CD4-positive, alpha-beta T cell (primary cell): ENCODE measurements around the gene SH3RF3. TPM values are rescaled to one million over a fixed set of nuclear protein-coding genes. Genes with fewer than 3 reads are reported as not detected.

Experiments used
- ATAC-seq: fragments of 200-7000 bp; cut with Tn5 transposase; one replicate; pipeline ENCODE4 v1.10.0; 2022; ENCODE audit warnings: mild to moderate bottlenecking; ENCODE audit not compliant: poor library complexity
- CTCF ChIA-PET: fragments of 350-600 bp; sonication (Branson Sonifier 250); formaldehyde crosslinking; loops from one replicate; lab custom pipeline; 2021; ENCODE audit warnings: antibody characterized with exemption, inconsistent platforms; lab: Charles Lee
- POLR2A ChIA-PET: fragments of 350-600 bp; sonication (Branson Sonifier 250); formaldehyde crosslinking; loops from one replicate; lab custom pipeline; 2021; ENCODE audit warnings: antibody characterized with exemption, inconsistent platforms; lab: Charles Lee
- DNase-seq, 14 experiments: peaks; one replicate each; pipeline ENCODE4 v3.0.0-alpha.2; 2013 to 2020; ENCODE audit warnings: mixed read lengths in 2 of 14
- H3K27ac ChIP-seq, 2 donors: one replicate each; pipeline versions ENCODE4 v1.5.1 to v1.7.0; 2013; ENCODE audit warnings: low read length in 2 of 2, low read depth in 1 of 2, mild to moderate bottlenecking in 1 of 2
- H3K27me3 ChIP-seq, 2 experiments: 1 replicate in 1 of 2; 2 replicates in 1 of 2; pipeline versions ENCODE4 v1.6.1 to v1.7.0; 2013; ENCODE audit warnings: low read length in 2 of 2, control low read depth in 1 of 2, mild to moderate bottlenecking in 1 of 2, moderate library complexity in 1 of 2; ENCODE audit not compliant: insufficient read depth in 2 of 2, control insufficient read depth in 1 of 2
- H3K36me3 ChIP-seq: one replicate; pipeline ENCODE4 v1.6.1; 2013; ENCODE audit warnings: low read length, control low read depth; ENCODE audit not compliant: insufficient read depth
- H3K4me1 ChIP-seq: one replicate; pipeline ENCODE4 v1.6.1; 2013; ENCODE audit warnings: low read length, control low read depth; ENCODE audit not compliant: insufficient read depth
- H3K4me3 ChIP-seq: one replicate; pipeline ENCODE4 v1.5.1; 2013; ENCODE audit warnings: mild to moderate bottlenecking, low read length, moderate library complexity
- H3K9me3 ChIP-seq, 2 experiments: 1 replicate in 1 of 2; 2 replicates in 1 of 2; pipeline versions ENCODE4 v1.6.1 to v1.7.0; 2013; ENCODE audit warnings: low read length in 2 of 2, mild to moderate bottlenecking in 2 of 2, control low read depth in 1 of 2, moderate library complexity in 1 of 2; ENCODE audit not compliant: control insufficient read depth in 1 of 2, insufficient read depth in 1 of 2
- H3K27ac Mint-ChIP-seq: one replicate; pipeline ENCODE4 v1.8.0; 2020; ENCODE audit warnings: mixed read lengths
- H3K27me3 Mint-ChIP-seq: one replicate; pipeline ENCODE4 v1.8.0; 2021; ENCODE audit warnings: mixed read lengths
- H3K36me3 Mint-ChIP-seq: one replicate; pipeline ENCODE4 v1.8.0; 2021; ENCODE audit warnings: low read depth, mixed read lengths
- H3K4me1 Mint-ChIP-seq: one replicate; pipeline ENCODE4 v1.8.0; 2021; ENCODE audit warnings: low read depth, mixed read lengths
- H3K4me3 Mint-ChIP-seq: one replicate; pipeline ENCODE4 v1.8.0; 2020; ENCODE audit warnings: mild to moderate bottlenecking, mixed read lengths
- H3K9me3 Mint-ChIP-seq: one replicate; pipeline ENCODE4 v1.8.0; 2020; ENCODE audit warnings: mixed read lengths
- CTCF ChIP-seq: fragments of 200-600 bp; IDR thresholded peaks from one replicate; pipeline ENCODE4 v1.8.0; 2022; ENCODE audit warnings: antibody characterized with exemption, mild to moderate bottlenecking
- intact Hi-C, 2 experiments: fragments of 100-400 bp; cut with DNase I in 1 of 2; cut with micrococcal nuclease in 1 of 2; formaldehyde crosslinking; loops; one replicate each; pipeline versions ENCODE4 v1.15.1 to v1.9.0; 2023 to 2025; cut with DNase I, micrococcal nuclease
- total RNA-seq, 174 experiments: library from RNA in 2 of 174; stranded (reverse) in 2 of 174; gene quantifications; one replicate each; pipeline ENCODE4 v1.2.3 and lab custom pipeline; 2021 to 2026

SH3RF3 gene
- total RNA-seq, 2 experiments from 2014 or later = 5.2 to 5.9 TPM

DNA sequence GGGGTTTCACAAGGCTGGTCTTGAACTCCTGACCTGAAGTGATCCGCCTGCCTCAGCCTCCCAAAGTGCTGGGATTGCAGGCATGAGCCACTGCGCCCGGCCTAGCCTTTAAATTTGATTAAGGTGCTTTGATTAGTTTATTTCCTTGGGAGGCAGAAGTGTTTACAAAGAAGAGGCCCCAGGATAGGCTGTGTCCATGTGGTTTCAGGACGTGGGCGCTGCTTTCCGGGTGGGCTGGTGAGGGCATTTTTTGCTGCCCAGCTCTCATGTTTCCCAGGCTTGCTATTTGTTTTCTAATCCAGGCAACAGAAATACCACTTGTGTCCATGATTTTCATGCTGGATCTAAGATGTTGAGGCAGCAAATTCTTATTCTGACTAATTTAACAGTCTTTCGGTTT lies 124.2 kb downstream of the SH3RF3 start:
- Mint-ChIP-seq H3K9me3 (no peaks in the 10 kb centered on the region), H3K4me1 (peaks cover 19% of the 10 kb centered on the region), H3K27ac (no peak overlapping the region), H3K27me3 (no peaks in the 10 kb centered on the region), H3K36me3 (no peaks in the 10 kb centered on the region), H3K4me3 (no peak overlapping the region)
- Histone ChIP-seq H3K4me3 (no peak overlapping the region), H3K27me3 (peaks cover 0 to 2% of the 10 kb centered on the region in 2 experiments), H3K36me3 (no peaks in the 10 kb centered on the region), H3K27ac (no peak overlapping the region), H3K4me1 (no peaks in the 10 kb centered on the region), H3K9me3 (no peaks in the 10 kb centered on the region)
- ChIA-PET CTCF (no interaction called here), POLR2A (no interaction called here)
- no peak for DNase-seq
- no peak for TF ChIP-seq CTCF
- no peak for ATAC-seq
- intact Hi-C loops = no loop called here

- DNase-seq = peak in 1 of 14 experiments; percentile 15
- POLR2A ChIA-PET = no interaction called here
- Mint-ChIP-seq H3K9me3 (no peaks in the 10 kb centered on the region), H3K36me3 (no peaks in the 10 kb centered on the region), H3K27me3 (no peaks in the 10 kb centered on the region), H3K4me1 (peaks cover 19% of the 10 kb centered on the region), H3K27ac (no peak overlapping the region), H3K4me3 (no peak overlapping the region)
- intact Hi-C loops = no loop called here
- Histone ChIP-seq H3K4me1 (no peaks in the 10 kb centered on the region), H3K27me3 (no peaks in the 10 kb centered on the region), H3K9me3 (no peaks in the 10 kb centered on the region), H3K36me3 (no peaks in the 10 kb centered on the region), H3K4me3 (no peak overlapping the region), H3K27ac (no peak overlapping the region)
- ATAC-seq = no peak
- CTCF ChIA-PET = no interaction called here
- TF ChIP-seq CTCF = no peak
Measured at GRCh38 chr2:109254174-109254904, 125.3 kb downstream of the SH3RF3 start.

GRCh38 chr2:109255654-109256053 lies 126.6 kb downstream of the SH3RF3 start:
- H3K4me3 Mint-ChIP-seq = no peak overlapping the region
- H3K27ac ChIP-seq = no peak overlapping the region
- no peaks in the 10 kb centered on the region for H3K9me3 Mint-ChIP-seq
- intact Hi-C loops = no loop called here
- peak in 2 of 14 experiments; percentile 24 to 26 for DNase-seq
- no peak for ATAC-seq
- H3K36me3 ChIP-seq = no peaks in the 10 kb centered on the region
- H3K9me3 ChIP-seq = no peaks in the 10 kb centered on the region
- no peaks in the 10 kb centered on the region for H3K27me3 Mint-ChIP-seq
- H3K4me1 ChIP-seq = no peaks in the 10 kb centered on the region
- ChIA-PET CTCF (interaction anchor here (1.0 kb wide), 1 partner anchor 10 kb away, joined by 3 read pairs; no protein-coding TSS in a partner anchor), POLR2A (no interaction called here)
- H3K36me3 Mint-ChIP-seq = no peaks in the 10 kb centered on the region
- H3K4me3 ChIP-seq = no peak overlapping the region
- TF ChIP-seq CTCF = no peak
- H3K27me3 ChIP-seq = no peaks in the 10 kb centered on the region
- no peak overlapping the region for H3K27ac Mint-ChIP-seq
- H3K4me1 Mint-ChIP-seq = peaks cover 29% of the 10 kb centered on the region
